H1 (cell line): ENCODE measurements around the gene HNF1B. TPM values are rescaled to one million over a fixed set of nuclear protein-coding genes. Genes with fewer than 3 reads are reported as not detected.

Experiments
- CTCF ChIA-PET: fragments of 300-600 bp; sonication (Branson Sonifier 250); formaldehyde crosslinking; loops from one replicate; lab custom pipeline; 2021; ENCODE audit not compliant: partially characterized antibody; lab: Charles Lee
- POLR2A ChIA-PET: fragments of 300-600 bp; sonication (Branson Sonifier 250); formaldehyde crosslinking; loops from one replicate; lab custom pipeline; 2021; ENCODE audit warnings: inconsistent platforms; ENCODE audit not compliant: partially characterized antibody; lab: Charles Lee
- DNase-seq, 2 experiments: peaks; one replicate each; pipeline versions ENCODE4 v3.0.0 to v3.0.0-alpha.2; 2010 to 2022; ENCODE audit warnings: low spot score in 2 of 2, low read depth in 1 of 2, mixed read lengths in 1 of 2
- FAIRE-seq: peaks from 2 replicates; lab custom pipeline; 2011; peaks lifted over from hg19 to GRCh38; lab: Jason Lieb, UNC
- H2AFZ ChIP-seq: 2 replicates; pipeline ENCODE4 v1.8.1; 2012; ENCODE audit warnings: low read length, inconsistent platforms
- H2AK5ac ChIP-seq: 2 replicates; pipeline ENCODE4 v1.6.1; 2013; ENCODE audit warnings: low read depth, low read length
- H2BK120ac ChIP-seq: replicated peaks from 2 replicates; pipeline ENCODE3; 2013; ENCODE audit warnings: low read depth, low read length, inconsistent platforms
- H2BK12ac ChIP-seq: 2 replicates; pipeline ENCODE4 v1.6.1; 2013; ENCODE audit warnings: low read depth, low read length
- H2BK15ac ChIP-seq: 2 replicates; pipeline ENCODE4 v1.6.1; 2013; ENCODE audit warnings: low read length
- H2BK20ac ChIP-seq: 2 replicates; pipeline ENCODE4 v1.6.1; 2013; ENCODE audit warnings: low read length
- H2BK5ac ChIP-seq: 2 replicates; pipeline ENCODE4 v1.6.1; 2013; ENCODE audit warnings: low read depth, low read length
- H3K14ac ChIP-seq: 2 replicates; pipeline ENCODE4 v1.6.1; 2013; ENCODE audit warnings: inconsistent platforms; ENCODE audit not compliant: insufficient read length
- H3K18ac ChIP-seq: 2 replicates; pipeline ENCODE4 v1.6.1; 2013; ENCODE audit warnings: low read length; ENCODE audit errors: extremely low read depth
- H3K23ac ChIP-seq: 2 replicates; pipeline ENCODE4 v1.6.1; 2013; ENCODE audit warnings: inconsistent platforms; ENCODE audit not compliant: insufficient read length
- H3K23me2 ChIP-seq: 2 replicates; pipeline ENCODE4 v1.6.1; 2013; ENCODE audit warnings: low read depth, low read length
- H3K27ac ChIP-seq: 2 replicates; pipeline ENCODE4 v1.6.1; 2011; ENCODE audit warnings: low read depth, low read length, inconsistent platforms
- H3K27me3 ChIP-seq, 4 experiments: replicated peaks in 1 of 4; 1 replicate in 1 of 4; 2 replicates in 3 of 4; pipeline versions ENCODE4 v1.6.1 to v1.8.1; 2011 to 2013; ENCODE audit warnings: low read length in 3 of 4, mild to moderate bottlenecking in 3 of 4, inconsistent platforms in 2 of 4, mixed read lengths in 2 of 4, moderate library complexity in 1 of 4; ENCODE audit not compliant: control insufficient read depth in 3 of 4, insufficient read depth in 3 of 4; ENCODE audit errors: extremely low read depth in 1 of 4
- H3K36me3 ChIP-seq, 4 experiments: 2 replicates each; pipeline versions ENCODE4 v1.6.1 to v1.8.1; 2011 to 2013; ENCODE audit warnings: mild to moderate bottlenecking in 4 of 4, low read length in 3 of 4, moderate library complexity in 2 of 4, control low read depth in 1 of 4, inconsistent platforms in 1 of 4; ENCODE audit not compliant: insufficient read depth in 4 of 4, control insufficient read depth in 2 of 4
- H3K4ac ChIP-seq: replicated peaks from 2 replicates; pipeline ENCODE3; 2013; ENCODE audit warnings: low read length, low read depth, mixed read lengths, inconsistent platforms; ENCODE audit not compliant: insufficient read length
- H3K4me1 ChIP-seq, 4 experiments: replicated peaks in 1 of 4; 1 replicate in 1 of 4; 2 replicates in 3 of 4; pipeline versions ENCODE4 v1.6.1 to v1.8.1; 2011 to 2013; ENCODE audit warnings: low read length in 3 of 4, inconsistent platforms in 2 of 4, mixed read lengths in 1 of 4; ENCODE audit not compliant: insufficient read depth in 4 of 4, control insufficient read depth in 3 of 4
- H3K4me2 ChIP-seq, 2 experiments: 2 replicates each; pipeline versions ENCODE4 v1.6.1 to v1.8.1; 2011 to 2013; ENCODE audit warnings: low read depth in 2 of 2, low read length in 2 of 2, control low read depth in 1 of 2, inconsistent platforms in 1 of 2, mild to moderate bottlenecking in 1 of 2; ENCODE audit not compliant: insufficient read depth in 1 of 2
- H3K4me3 ChIP-seq, 4 experiments: fragments of 200-600, 300-600 bp in 1 of 4; sonication (generic), shearing (Covaris generic), sonication (Bioruptor Twin) in 1 of 4; 2 replicates each; pipeline versions ENCODE4 v1.5.1 to v1.8.1; 2011 to 2016; ENCODE audit warnings: low read length in 4 of 4, low read depth in 3 of 4, control low read depth in 2 of 4, inconsistent platforms in 2 of 4, mild to moderate bottlenecking in 2 of 4, mixed read lengths in 1 of 4, moderate library complexity in 1 of 4; ENCODE audit not compliant: insufficient read depth in 2 of 4; ENCODE audit errors: extremely low read depth in 1 of 4
- H3K56ac ChIP-seq: replicated peaks from 2 replicates; pipeline ENCODE3; 2013; ENCODE audit warnings: low read depth, mild to moderate bottlenecking, mixed read lengths, low read length, inconsistent platforms; ENCODE audit not compliant: insufficient read length
- H3K79me1 ChIP-seq: 2 replicates; pipeline ENCODE4 v1.6.1; 2013; ENCODE audit warnings: low read depth, low read length, control low read depth
- H3K79me2 ChIP-seq, 2 experiments: 2 replicates each; pipeline versions ENCODE4 v1.6.1 to v1.8.1; 2012 to 2013; ENCODE audit warnings: low read length in 2 of 2, mild to moderate bottlenecking in 2 of 2, inconsistent platforms in 1 of 2; ENCODE audit not compliant: insufficient read depth in 2 of 2, control insufficient read depth in 1 of 2
- H3K9ac ChIP-seq, 4 experiments: replicated peaks in 1 of 4; 1 replicate in 1 of 4; 2 replicates in 3 of 4; pipeline versions ENCODE4 v1.6.1 to v1.8.1; 2011 to 2013; ENCODE audit warnings: low read depth in 3 of 4, low read length in 3 of 4, control low read depth in 2 of 4, mild to moderate bottlenecking in 2 of 4, moderate library complexity in 2 of 4, inconsistent platforms in 1 of 4; ENCODE audit errors: extremely low read depth in 1 of 4
- H3K9me3 ChIP-seq, 2 experiments: 2 replicates each; pipeline versions ENCODE4 v1.6.1 to v1.8.1; 2012 to 2013; ENCODE audit warnings: mild to moderate bottlenecking in 2 of 2, moderate library complexity in 2 of 2, control low read depth in 1 of 2, inconsistent platforms in 1 of 2, low read depth in 1 of 2, low read length in 1 of 2, mixed read lengths in 1 of 2; ENCODE audit not compliant: insufficient read depth in 2 of 2
- H4K20me1 ChIP-seq, 2 experiments: replicated peaks in 1 of 2; 2 replicates each; pipeline versions ENCODE3 to v1.8.1; 2011 to 2013; ENCODE audit warnings: inconsistent platforms in 2 of 2, low read length in 2 of 2, mild to moderate bottlenecking in 1 of 2; ENCODE audit not compliant: insufficient read depth in 2 of 2, control insufficient read depth in 1 of 2
- H4K5ac ChIP-seq: 2 replicates; pipeline ENCODE4 v1.6.1; 2013; ENCODE audit warnings: low read length, low read depth, mixed read lengths, inconsistent platforms; ENCODE audit not compliant: insufficient read length
- H4K8ac ChIP-seq: 2 replicates; pipeline ENCODE4 v1.8.0; 2013; ENCODE audit warnings: mild to moderate bottlenecking, moderate library complexity, low read length, inconsistent platforms; ENCODE audit not compliant: insufficient read depth; ENCODE audit errors: extremely low read depth
- H4K91ac ChIP-seq: replicated peaks from 2 replicates; pipeline ENCODE3; 2013; ENCODE audit warnings: low read length, mixed read lengths, inconsistent platforms; ENCODE audit not compliant: insufficient read length
- ASH2L ChIP-seq: fragments of 200-600, 300-600 bp; sonication (generic); IDR thresholded peaks from one replicate; pipeline ENCODE4 v1.7.1; 2017; ENCODE audit warnings: low read length
- CBX5 ChIP-seq: fragments of 300-800, 300-1000 bp; sonication (generic); IDR thresholded peaks from 2 replicates; pipeline ENCODE4 v1.7.1; 2016; ENCODE audit warnings: antibody characterized with exemption, low read length, low read depth
- CHD1 ChIP-seq: IDR thresholded peaks from 2 replicates; pipeline ENCODE4 v1.6.1; 2012; ENCODE audit warnings: low read depth, low read length, improper control_type of control experiment
- FOSL1 ChIP-seq: IDR thresholded peaks from 2 replicates; pipeline ENCODE4 v1.6.1; 2011; ENCODE audit warnings: mild to moderate bottlenecking, low read depth, low read length, moderate library complexity; ENCODE audit not compliant: insufficient read depth
- KDM4A ChIP-seq: IDR thresholded peaks from one replicate; pipeline ENCODE4 v1.7.1; 2012; ENCODE audit warnings: low read depth, mild to moderate bottlenecking, moderate library complexity, low read length, inconsistent platforms; ENCODE audit not compliant: severe bottlenecking
- RNF2 ChIP-seq: fragments of 200-900, 300-1000 bp; sonication (generic); IDR thresholded peaks from 2 replicates; pipeline ENCODE4 v1.7.1; 2016; ENCODE audit warnings: borderline replicate concordance, low read depth, mild to moderate bottlenecking, antibody characterized with exemption, low read length; ENCODE audit not compliant: poor library complexity, severe bottlenecking; ENCODE audit errors: missing control alignments
- SIX5 ChIP-seq: IDR thresholded peaks from 2 replicates; pipeline ENCODE4 v1.6.1; 2011; ENCODE audit warnings: mild to moderate bottlenecking, low read depth, low read length
- SP1 ChIP-seq: IDR thresholded peaks from 2 replicates; pipeline ENCODE4 v1.6.1; 2011; ENCODE audit warnings: low read depth, low read length
- SRF ChIP-seq: IDR thresholded peaks from 2 replicates; pipeline ENCODE4 v1.6.1; 2011; ENCODE audit warnings: mild to moderate bottlenecking, low read depth, low read length, moderate library complexity
- TAF7 ChIP-seq: optimal IDR thresholded peaks from 2 replicates; pipeline ENCODE3; 2011; ENCODE audit warnings: low read depth, mild to moderate bottlenecking, inconsistent platforms, low read length, moderate library complexity, borderline replicate concordance
- TBP ChIP-seq: IDR thresholded peaks from 2 replicates; pipeline ENCODE4 v1.6.1; 2011; ENCODE audit warnings: low read depth, low read length, improper control_type of control experiment
- WGBS, 2 experiments: shearing (Covaris generic) in 1 of 2; methylation state at CpG; one replicate each; pipeline versions ENCODE4 v1.1.6 to v1.1.7; 2013 to 2015; ENCODE audit warnings: low lambda C conversion rate in 2 of 2, mixed read lengths in 2 of 2, inconsistent platforms in 1 of 2, low coverage in 1 of 2, missing lambda C conversion rate in 1 of 2; ENCODE audit not compliant: insufficient replicate concordance in 2 of 2, insufficient coverage in 1 of 2, insufficient read length in 1 of 2; ENCODE audit errors: extremely low coverage in 1 of 2, missing lambda C conversion rate in 1 of 2; 5-methylcytosine and 5-hydroxymethylcytosine counted together
- polyA plus RNA-seq, 7 experiments: library from polyadenylated mRNA; depleted of rRNA in 3 of 7; stranded (reverse) in 5 of 7; unstranded in 2 of 7; fragments of >200 nt in 5 of 7; fragments of 200-250 nt in 2 of 7; gene quantifications; 1 replicate in 5 of 7; 2 replicates in 1 of 7; 4 replicates in 1 of 7; pipeline versions ENCODE4 v1.2.1 to v1.2.3, GENCODE V29; 2011 to 2013; ENCODE audit warnings: missing spikeins in 2 of 7, mixed read lengths in 2 of 7
- total RNA-seq: library from RNA; stranded (reverse); fragmentation: NEBNext Ultra II Directional; extraction: Animal tissue kit (Norgen Biotek cat#: 25700); gene quantifications from 2 replicates; pipeline ENCODE4 v1.2.1, GENCODE V29; 2021
- TF ChIP-seq, protein P1 (sequence below): IDR thresholded peaks from 2 replicates; pipeline ENCODE4 v1.6.1; 2011; ENCODE audit warnings: low read length, improper control_type of control experiment
- TF ChIP-seq, protein P2 (sequence below): IDR thresholded peaks from 2 replicates; pipeline ENCODE4 v1.6.1; 2012; ENCODE audit warnings: inconsistent platforms

HNF1B gene
- total and polyA plus RNA-seq, 2 of the 8 experiments (the other 6 are each of a cell fraction or from before 2014, with no cell fraction given): 0.13 to 0.30 TPM

- H3K27ac ChIP-seq: no peak overlapping the region
- no peak overlapping the region for H2AFZ ChIP-seq
- H3K36me3 ChIP-seq: no peaks in the 10 kb centered on the region
- 94% methylated on average over 4 of the region's 4 CpGs; no CpG with 5 or more reads in 1 of the 2 experiments for WGBS, 2 experiments
- H3K14ac ChIP-seq: no peak overlapping the region
- no peak overlapping the region for H4K5ac ChIP-seq
- H3K23me2 ChIP-seq: no peaks in the 10 kb centered on the region
- no peak overlapping the region for H4K8ac ChIP-seq
- no peak overlapping the region for H3K4ac ChIP-seq
- H3K9ac ChIP-seq: no peak overlapping the region
- no peak overlapping the region for H2BK12ac ChIP-seq
- H2BK15ac ChIP-seq: no peak overlapping the region
- no peaks in the 10 kb centered on the region for H3K9me3 ChIP-seq
- CTCF ChIA-PET: interaction anchor here (1.0 to 1.1 kb wide), 2 partner anchors 9 to 60 kb away, joined by 3 to 5 read pairs; no protein-coding TSS in a partner anchor
- no peak overlapping the region for H2BK5ac ChIP-seq
- no peak overlapping the region for H2BK120ac ChIP-seq
- H3K4me1 ChIP-seq: no peaks in the 10 kb centered on the region
- no peak overlapping the region for H3K23ac ChIP-seq
- H3K56ac ChIP-seq: no peak overlapping the region
- no peaks in the 10 kb centered on the region for H3K79me1 ChIP-seq
- POLR2A ChIA-PET: no interaction called here
- FAIRE-seq: no peak
- H3K18ac ChIP-seq: no peak overlapping the region
- H3K27me3 ChIP-seq: 0 out of 7 replicates have a peak, but pooled peaks cover 0 to 3% (median 0%) of the 10 kb centered on the region in 4 experiments
- H3K4me3 ChIP-seq: no peak overlapping the region
- H4K91ac ChIP-seq: no peak overlapping the region
- TF ChIP-seq CBX5 (no peak), ASH2L (no peak), TBP (no peak), RNF2 (no peak), SRF (no peak), SP1 (no peak), SIX5 (no peak), KDM4A (no peak), CHD1 (no peak), TAF7 (no peak), FOSL1 (no peak)
- TF ChIP-seq, protein P1, sequence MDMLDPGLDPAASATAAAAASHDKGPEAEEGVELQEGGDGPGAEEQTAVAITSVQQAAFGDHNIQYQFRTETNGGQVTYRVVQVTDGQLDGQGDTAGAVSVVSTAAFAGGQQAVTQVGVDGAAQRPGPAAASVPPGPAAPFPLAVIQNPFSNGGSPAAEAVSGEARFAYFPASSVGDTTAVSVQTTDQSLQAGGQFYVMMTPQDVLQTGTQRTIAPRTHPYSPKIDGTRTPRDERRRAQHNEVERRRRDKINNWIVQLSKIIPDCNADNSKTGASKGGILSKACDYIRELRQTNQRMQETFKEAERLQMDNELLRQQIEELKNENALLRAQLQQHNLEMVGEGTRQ: no peak
- TF ChIP-seq, protein P2, sequence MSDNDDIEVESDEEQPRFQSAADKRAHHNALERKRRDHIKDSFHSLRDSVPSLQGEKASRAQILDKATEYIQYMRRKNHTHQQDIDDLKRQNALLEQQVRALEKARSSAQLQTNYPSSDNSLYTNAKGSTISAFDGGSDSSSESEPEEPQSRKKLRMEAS: no peak
- no peak overlapping the region for H3K4me2 ChIP-seq
- no peaks in the 10 kb centered on the region for H3K79me2 ChIP-seq
- no peak overlapping the region for H2BK20ac ChIP-seq
- H4K20me1 ChIP-seq: no peaks in the 10 kb centered on the region
- H2AK5ac ChIP-seq: no peak overlapping the region
- no peak for DNase-seq
Measured at GRCh38 chr17:37761961-37762360, 17.1 kb upstream of the HNF1B start.
